Ascending aorta (tissue), 2 donors: ENCODE data around the gene AGAP9. TPM values are rescaled to one million over a fixed set of nuclear protein-coding genes. Genes with fewer than 3 reads are reported as not detected.
"Not testable (repeated sequence)": the region's sequence is repeated elsewhere in the genome, so short reads cannot be mapped to it uniquely, and the experiment has no call there.

Experiments used
- DNase-seq, 2 donors: peaks; one replicate each; pipeline ENCODE4 v3.0.0-alpha.2; 2019; ENCODE audit warnings: low spot score in 2 of 2
- H3K27ac ChIP-seq, 2 donors: fragments of 200-600 bp; sonication (generic); one replicate each; pipeline ENCODE4 v1.5.1; 2016 to 2017; ENCODE audit warnings: mild to moderate bottlenecking in 1 of 2
- H3K27me3 ChIP-seq: fragments of 200-600 bp; sonication (generic); one replicate; pipeline ENCODE4 v1.5.1; 2017
- H3K36me3 ChIP-seq, 2 donors: fragments of 200-600 bp; sonication (generic); one replicate each; pipeline ENCODE4 v1.5.1; 2016
- H3K4me1 ChIP-seq, 2 donors: fragments of 200-600 bp; sonication (generic); one replicate each; pipeline ENCODE4 v1.5.1; 2016 to 2017; ENCODE audit warnings: mild to moderate bottlenecking in 1 of 2
- H3K4me3 ChIP-seq, 2 donors: fragments of 200-600 bp; sonication (generic); one replicate each; pipeline ENCODE4 v1.5.1; 2016 to 2017; ENCODE audit warnings: mild to moderate bottlenecking in 1 of 2
- H3K9me3 ChIP-seq, 2 donors: fragments of 200-600 bp; sonication (generic); one replicate each; pipeline ENCODE4 v1.5.1; 2016
- intact Hi-C: fragments of 100-400 bp; cut with DNase I; formaldehyde crosslinking; loops from one replicate; pipeline ENCODE4 v1.15.1; 2023
- total RNA-seq: library from RNA; depleted of rRNA; stranded (reverse); fragments of >200 nt; gene quantifications from one replicate; pipeline ENCODE4 v1.1.0, GENCODE V29; 2016

The AGAP9 gene
- total RNA-seq, 1 donor from 2014 or later = 8.7 TPM

- H3K4me3 ChIP-seq, H3K36me3 ChIP-seq, H3K4me1 ChIP-seq, DNase-seq, H3K27me3 ChIP-seq, intact Hi-C loops, H3K9me3 ChIP-seq, H3K27ac ChIP-seq: not testable (repeated sequence)
Observed at GRCh38 chr10:47481182-47481766, 42.2 kb downstream of the AGAP9 start.

GRCh38 chr10:47480133-47480532 lies 43.3 kb downstream of the AGAP9 start:
- H3K27me3 ChIP-seq, H3K9me3 ChIP-seq, H3K27ac ChIP-seq, DNase-seq, intact Hi-C loops, H3K4me1 ChIP-seq, H3K36me3 ChIP-seq, H3K4me3 ChIP-seq: not testable (repeated sequence)

GRCh38 chr10:47478114-47478513 lies 45.3 kb downstream of the AGAP9 start:
- H3K27me3 ChIP-seq, H3K36me3 ChIP-seq, H3K9me3 ChIP-seq, DNase-seq, H3K4me1 ChIP-seq, intact Hi-C loops, H3K4me3 ChIP-seq, H3K27ac ChIP-seq: not testable (repeated sequence)

DNA sequence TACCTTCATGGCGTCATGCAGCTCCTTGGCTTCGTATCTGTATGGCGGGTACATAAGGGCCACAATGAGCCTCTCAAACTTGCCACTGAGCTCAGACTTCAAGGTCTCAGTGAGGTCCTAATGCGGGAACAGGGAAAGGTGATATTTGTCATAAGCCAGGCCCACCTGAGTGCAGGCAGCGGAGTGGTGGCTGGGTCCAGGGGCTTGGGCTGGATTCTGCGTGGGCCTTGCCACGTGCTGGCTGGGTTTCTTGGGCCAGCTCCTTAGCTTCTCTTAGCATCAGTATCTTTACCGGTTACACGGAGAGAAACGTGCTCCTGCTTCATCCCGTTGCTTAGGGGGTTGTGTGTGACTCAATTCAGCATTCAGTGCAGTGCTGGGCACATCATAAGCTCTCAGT lies 46.4 kb downstream of the AGAP9 start:
- H3K9me3 ChIP-seq, H3K4me3 ChIP-seq, intact Hi-C loops, H3K27me3 ChIP-seq, H3K36me3 ChIP-seq, DNase-seq, H3K4me1 ChIP-seq, H3K27ac ChIP-seq: not testable (repeated sequence)

GRCh38 chr10:47475101-47475500 lies 48.3 kb downstream of the AGAP9 start:
- H3K9me3 ChIP-seq, H3K36me3 ChIP-seq, intact Hi-C loops, DNase-seq, H3K4me1 ChIP-seq, H3K27ac ChIP-seq, H3K27me3 ChIP-seq, H3K4me3 ChIP-seq: not testable (repeated sequence)

DNA sequence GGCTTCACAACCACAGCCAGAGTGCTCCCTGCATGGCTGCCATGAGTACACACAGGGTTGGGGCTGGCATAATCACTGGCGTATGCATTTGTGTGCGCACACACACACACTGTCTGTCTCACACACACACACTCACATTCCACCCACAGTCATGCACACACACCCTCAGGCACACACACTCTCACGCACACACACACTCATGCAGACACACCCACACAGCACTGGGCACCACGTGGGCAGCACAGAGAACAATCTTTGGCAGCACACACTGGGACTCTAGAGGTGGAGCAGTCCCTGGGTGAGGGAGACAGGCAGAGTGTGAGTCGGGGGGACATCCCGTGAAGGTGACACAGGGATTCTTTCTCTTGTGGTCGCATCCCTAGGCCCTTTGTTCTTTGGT lies 49.9 kb downstream of the AGAP9 start:
- intact Hi-C loops, H3K9me3 ChIP-seq, H3K27ac ChIP-seq, H3K4me1 ChIP-seq, H3K4me3 ChIP-seq, DNase-seq, H3K27me3 ChIP-seq, H3K36me3 ChIP-seq: not testable (repeated sequence)

GRCh38 chr10:47472647-47473046 lies 50.8 kb downstream of the AGAP9 start:
- H3K4me1 ChIP-seq, H3K9me3 ChIP-seq, H3K4me3 ChIP-seq, H3K27me3 ChIP-seq, H3K36me3 ChIP-seq, H3K27ac ChIP-seq, intact Hi-C loops, DNase-seq: not testable (repeated sequence)

- DNase-seq, H3K36me3 ChIP-seq, H3K27ac ChIP-seq, H3K9me3 ChIP-seq, H3K4me1 ChIP-seq, H3K27me3 ChIP-seq, H3K4me3 ChIP-seq, intact Hi-C loops: not testable (repeated sequence)
Observed at GRCh38 chr10:47472072-47472471, 51.4 kb downstream of the AGAP9 start.

- H3K9me3 ChIP-seq, H3K27ac ChIP-seq, H3K36me3 ChIP-seq, H3K27me3 ChIP-seq, H3K4me3 ChIP-seq, H3K4me1 ChIP-seq, DNase-seq, intact Hi-C loops: not testable (repeated sequence)
Observed at GRCh38 chr10:47468731-47469528, 54.5 kb downstream of the AGAP9 start.

DNA sequence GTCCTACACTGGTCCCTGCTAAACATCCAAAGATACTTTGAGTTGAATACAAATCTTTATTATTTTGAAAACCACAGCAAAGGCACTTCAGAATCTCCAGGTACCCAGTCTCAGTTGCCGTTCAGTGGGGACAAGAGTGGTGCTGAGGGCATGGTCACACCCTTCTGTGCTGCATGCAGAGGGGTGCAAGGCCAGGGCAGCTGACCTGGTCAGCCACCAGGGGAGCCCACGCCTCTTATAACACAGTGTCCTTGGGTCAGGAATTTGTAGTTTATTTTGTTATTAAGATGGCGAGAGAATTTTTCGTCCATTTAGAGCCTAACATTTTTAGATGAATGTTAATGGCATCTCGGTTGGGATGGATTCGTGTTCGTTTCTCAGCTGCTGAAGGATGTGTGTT lies 55.5 kb downstream of the AGAP9 start:
- H3K27ac ChIP-seq, intact Hi-C loops, H3K4me1 ChIP-seq, H3K9me3 ChIP-seq, H3K4me3 ChIP-seq, H3K27me3 ChIP-seq, H3K36me3 ChIP-seq, DNase-seq: not testable (repeated sequence)

DNA sequence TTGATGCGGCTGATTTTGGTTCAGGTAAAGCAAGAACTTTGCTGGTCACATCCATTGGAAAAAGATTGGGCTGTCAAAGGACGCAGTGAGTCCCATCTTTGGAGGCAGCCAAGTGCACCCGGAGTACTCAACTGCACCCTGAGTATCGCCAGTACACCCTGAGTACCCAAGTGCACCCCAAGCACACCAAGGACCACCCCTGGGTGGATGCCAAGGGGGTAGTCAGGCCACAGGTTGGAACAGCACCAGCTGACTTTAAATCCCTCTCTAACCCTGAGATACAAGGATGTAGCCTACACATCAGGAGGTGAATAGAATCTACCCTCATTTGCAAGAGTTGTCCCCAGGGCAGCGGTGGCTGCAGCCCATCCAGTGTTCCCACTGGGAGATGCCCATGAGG lies 56.0 kb downstream of the AGAP9 start:
- H3K27me3 ChIP-seq, H3K27ac ChIP-seq, H3K36me3 ChIP-seq, intact Hi-C loops, H3K9me3 ChIP-seq, H3K4me1 ChIP-seq, DNase-seq, H3K4me3 ChIP-seq: not testable (repeated sequence)

- H3K36me3 ChIP-seq, H3K4me3 ChIP-seq, H3K4me1 ChIP-seq, H3K27me3 ChIP-seq, intact Hi-C loops, H3K9me3 ChIP-seq, DNase-seq, H3K27ac ChIP-seq: not testable (repeated sequence)
Observed at GRCh38 chr10:47465216-47465917, 58.1 kb downstream of the AGAP9 start.

- H3K9me3 ChIP-seq, H3K4me3 ChIP-seq, H3K36me3 ChIP-seq, DNase-seq, intact Hi-C loops, H3K4me1 ChIP-seq, H3K27me3 ChIP-seq, H3K27ac ChIP-seq: not testable (repeated sequence)
Observed at GRCh38 chr10:47462577-47463358, 60.7 kb downstream of the AGAP9 start.
